NCI-H1092 (cell line): ENCODE data around the gene PTGER3.
"Not testable (repeated sequence)": the region's sequence is repeated elsewhere in the genome, so short reads cannot be mapped to it uniquely, and the experiment has no call there.

ENCODE experiments used
- DNase-seq: peaks from one replicate; lab custom pipeline; 2025; lab: John Stamatoyannopoulos, UW

The PTGER3 gene

DNA sequence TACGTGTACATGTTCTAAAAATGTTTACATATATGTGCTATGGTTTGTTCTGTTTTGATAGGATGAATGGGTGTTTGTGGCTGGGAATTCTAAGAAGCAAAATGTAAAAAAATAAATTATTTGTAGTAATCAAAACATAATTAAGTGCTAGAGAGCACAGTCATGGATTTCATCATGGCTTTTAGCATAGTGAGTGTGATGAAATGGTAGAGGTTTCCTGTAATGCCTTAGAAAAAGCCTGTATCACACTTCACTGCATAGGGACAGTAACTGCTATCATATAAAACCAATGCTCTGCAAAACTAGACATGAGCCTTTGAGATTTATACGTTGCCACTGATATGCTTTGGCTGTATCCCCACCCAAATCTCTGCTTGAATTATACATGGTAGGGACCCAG, 99.8 kb downstream of the PTGER3 start:
- no peak for DNase-seq

DNA sequence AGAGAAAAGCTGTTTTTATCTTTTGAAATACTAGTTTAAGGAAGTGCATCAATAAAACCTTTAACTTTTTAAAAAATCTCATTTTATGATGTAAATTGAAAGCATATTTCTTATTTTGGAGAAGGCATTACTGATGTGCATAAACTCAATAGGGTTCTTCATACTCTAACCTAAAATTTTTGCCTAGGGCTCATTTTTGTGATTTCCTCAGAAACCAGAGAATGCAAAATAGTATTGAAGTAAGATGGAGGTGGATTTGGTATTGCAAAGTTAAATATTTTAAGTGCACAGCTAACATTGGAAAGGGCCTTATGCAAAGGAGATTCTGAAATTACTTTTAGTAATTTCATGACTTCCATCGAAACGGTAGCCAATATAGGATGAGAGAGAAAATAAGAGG, 101.9 kb downstream of the PTGER3 start:
- DNase-seq = no peak

DNA sequence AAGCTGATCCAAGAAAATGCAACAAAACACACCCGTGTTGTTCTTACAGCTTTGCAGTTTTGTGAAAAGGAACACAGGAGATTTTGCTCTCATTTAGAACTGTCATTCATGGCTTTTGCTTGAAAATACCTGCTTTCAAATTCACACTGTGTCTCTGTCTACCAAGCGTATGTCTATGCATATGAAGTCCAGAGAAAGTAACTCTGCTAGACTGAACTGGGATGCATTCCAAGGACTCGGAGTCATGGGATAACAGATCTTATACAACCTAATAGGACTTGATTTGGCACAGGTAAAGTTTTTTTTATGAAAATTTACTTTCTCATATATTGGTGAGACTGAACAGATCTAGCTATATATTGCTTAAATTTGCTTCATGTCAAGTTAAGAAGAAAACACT, 102.4 kb downstream of the PTGER3 start:
- no peak for DNase-seq

DNA sequence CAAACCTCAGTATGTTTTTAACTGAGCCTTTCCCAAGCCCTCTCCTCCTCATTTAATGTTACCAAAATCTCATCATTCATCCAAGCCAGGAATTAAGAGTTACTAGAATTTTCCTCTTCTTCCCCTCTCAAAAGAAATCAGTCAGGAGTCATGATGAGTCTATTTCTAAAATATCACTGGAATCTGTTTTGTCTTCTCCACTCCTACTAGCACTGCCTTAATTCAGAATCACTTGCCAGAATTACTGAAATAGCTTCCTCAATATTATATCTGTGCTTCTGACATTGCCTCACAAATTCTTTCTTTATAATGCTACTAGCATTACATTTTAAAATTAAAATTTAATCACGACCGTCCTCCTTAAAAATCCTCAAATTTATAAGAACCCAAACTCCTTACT, 106.1 kb downstream of the PTGER3 start:
- no peak for DNase-seq

DNA sequence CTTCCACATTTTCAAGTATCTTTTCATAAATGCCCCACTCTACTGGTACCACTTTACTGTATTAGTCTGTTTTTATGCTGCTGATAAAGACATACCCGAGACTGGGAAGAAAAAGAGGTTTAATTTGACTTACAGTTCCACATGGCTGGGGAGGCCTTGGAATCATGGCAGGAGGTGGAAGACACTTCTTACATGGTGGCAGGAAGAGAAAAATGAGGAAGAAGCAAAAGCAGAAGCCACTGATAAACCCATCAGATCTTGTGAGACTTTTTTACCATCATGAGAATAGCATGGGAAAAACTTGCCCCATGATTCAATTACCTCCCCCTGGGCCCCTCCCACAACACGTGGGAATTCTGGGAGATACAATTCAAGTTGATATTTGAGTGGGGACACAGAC, 107.2 kb downstream of the PTGER3 start:
- not testable (repeated sequence) for DNase-seq

DNA sequence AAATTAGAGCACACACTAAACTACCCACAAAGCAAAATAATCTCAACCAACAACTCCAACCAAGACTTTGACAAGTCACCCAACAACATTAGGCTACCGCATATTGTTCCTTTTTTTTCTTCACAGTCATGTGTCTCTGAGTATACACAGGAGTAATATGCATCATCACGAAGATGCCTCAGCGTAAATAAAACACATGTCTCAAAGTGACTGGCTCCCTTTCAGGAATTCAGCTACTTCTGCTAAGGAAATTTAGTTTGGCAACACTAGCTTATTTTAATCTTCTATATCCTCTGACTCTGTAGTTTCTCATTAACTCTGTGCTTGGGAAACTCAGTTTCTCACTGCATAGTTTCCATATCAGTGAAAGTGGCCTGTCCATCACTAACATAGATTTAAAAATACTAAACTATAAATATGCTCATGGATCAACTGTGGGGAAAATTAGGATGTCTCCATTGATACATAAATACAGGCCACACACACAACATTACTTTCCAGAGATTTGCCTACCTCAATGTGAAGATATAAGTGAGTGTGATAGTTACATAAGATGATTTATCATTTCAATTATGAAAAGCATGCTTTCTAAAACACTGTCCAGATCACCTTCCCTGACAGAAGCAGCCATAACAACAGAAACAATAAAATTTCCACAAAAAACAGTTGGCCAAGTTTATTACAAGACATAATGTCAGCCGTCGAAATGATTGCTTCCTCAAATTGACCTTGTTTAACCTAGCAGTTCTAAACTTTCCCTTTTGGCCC, 113.2 kb downstream of the PTGER3 start:
- DNase-seq = no peak

DNA sequence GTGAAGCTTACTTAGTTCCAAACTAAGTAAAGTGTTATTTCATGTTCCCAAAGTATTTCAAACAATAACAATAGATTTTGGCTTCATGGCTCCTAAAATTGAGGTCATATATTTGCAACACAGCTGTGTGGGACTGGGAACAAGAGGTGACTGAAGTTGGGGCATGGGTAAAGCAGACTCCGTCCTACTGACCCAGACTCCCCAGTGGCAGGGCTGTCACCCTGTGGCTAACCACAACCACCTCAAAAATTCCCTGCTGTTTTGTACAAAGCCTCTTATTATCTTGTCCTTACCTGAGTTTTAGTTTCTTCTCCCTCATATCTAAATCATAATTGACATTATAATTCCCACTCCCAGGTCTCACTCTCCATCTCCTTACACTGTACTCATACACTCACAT, 117.6 kb downstream of the PTGER3 start:
- no peak for DNase-seq

DNA sequence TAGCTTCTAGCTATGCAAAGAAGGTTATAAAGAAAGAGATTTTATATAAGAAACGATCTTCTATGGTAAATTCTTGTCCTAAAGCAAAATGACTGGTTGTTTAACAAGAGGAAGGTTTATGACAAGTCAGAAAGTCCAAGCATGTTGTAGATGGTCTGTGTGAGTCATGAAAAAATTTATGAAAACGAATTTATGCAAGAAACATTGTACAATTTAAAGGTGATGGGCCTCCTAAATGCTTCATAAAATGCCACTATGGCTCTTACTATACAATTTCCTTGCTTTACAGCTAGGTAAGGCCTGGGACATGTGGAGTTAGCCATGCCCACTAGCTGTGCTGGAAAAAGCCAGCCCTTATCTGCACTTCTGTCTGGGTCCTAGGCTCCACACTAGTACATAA, 125.4 kb downstream of the PTGER3 start:
- DNase-seq = no peak
